ENCODE data around the gene TBC1D8B.

TBC1D8B gene

GRCh38 chrX:106899276-106899675 lies 96.8 kb downstream of the TBC1D8B start:
- DNase-seq, result no peak

- DNase-seq, result no peak
Measured at GRCh38 chrX:106899841-106900240, 97.4 kb downstream of the TBC1D8B start.

GRCh38 chrX:106901341-106901740 lies 98.9 kb downstream of the TBC1D8B start:
- DNase-seq, result no peak

GRCh38 chrX:106901781-106902219 lies 99.3 kb downstream of the TBC1D8B start:
- no peak for DNase-seq

GRCh38 chrX:106902684-106903083 lies 100.2 kb downstream of the TBC1D8B start:
- DNase-seq, result no peak

GRCh38 chrX:106903291-106903824 lies 100.9 kb downstream of the TBC1D8B start, which contains the start of gene RIPPLY1:
TSS of gene RIPPLY1 (minus strand) at chrX:106903341. CDS start at chrX:106903287, 54 bp downstream.
- no peak for DNase-seq

GRCh38 chrX:106903856-106904528 lies 101.5 kb downstream of the TBC1D8B start:
- no peak for DNase-seq

- no peak for DNase-seq
Measured at GRCh38 chrX:106905064-106905708, 102.7 kb downstream of the TBC1D8B start.

GRCh38 chrX:106906361-106906760 lies 103.9 kb downstream of the TBC1D8B start:
- DNase-seq, result no peak

GRCh38 chrX:106912864-106913263 lies 110.4 kb downstream of the TBC1D8B start:
- no peak for DNase-seq

- DNase-seq, result no peak
Measured at GRCh38 chrX:106917830-106918500, 115.5 kb downstream of the TBC1D8B start.

- DNase-seq, result no peak
Measured at GRCh38 chrX:106919932-106920452, 117.5 kb downstream of the TBC1D8B start, which contains the start of gene CLDN2. TSS of gene CLDN2 (plus strand) at chrX:106920402. CDS start at chrX:106928229, 7,827 bp downstream.

- no peak for DNase-seq
Measured at GRCh38 chrX:106921637-106922036, 119.2 kb downstream of the TBC1D8B start.

Data from NCI-H1436 treated with DMSO at 0.1 percent for 48 hours (cell line).